Osteoblast (primary cell): Measurements from ENCODE around the gene COQ5. TPM values are rescaled to one million over a fixed set of nuclear protein-coding genes. Genes with fewer than 3 reads are reported as not detected.
A peak's percentile ranks its signal among the peaks of the same experiment; 100 is the strongest.

Experiments used
- DNase-seq: peaks from one replicate; pipeline ENCODE4 v3.0.0; 2011; ENCODE audit warnings: low spot score, mixed read lengths; ENCODE audit not compliant: insufficient read length; ENCODE audit errors: missing footprints
- H2AFZ ChIP-seq: 2 replicates; pipeline ENCODE4 v1.6.0; 2011; ENCODE audit warnings: mild to moderate bottlenecking, low read length
- H3K27ac ChIP-seq: 2 replicates; pipeline ENCODE4 v1.5.1; 2011; ENCODE audit warnings: mild to moderate bottlenecking, low read depth, low read length, moderate library complexity
- H3K27me3 ChIP-seq: 2 replicates; pipeline ENCODE4 v1.6.0; 2012; ENCODE audit warnings: mild to moderate bottlenecking, control low read depth, inconsistent platforms, low read length, moderate library complexity; ENCODE audit not compliant: insufficient read depth
- H3K36me3 ChIP-seq: 2 replicates; pipeline ENCODE4 v1.5.1; 2011; ENCODE audit warnings: mild to moderate bottlenecking, low read length, control low read depth, moderate library complexity; ENCODE audit not compliant: insufficient read depth
- H3K4me1 ChIP-seq: 2 replicates; pipeline ENCODE4 v1.5.1; 2011; ENCODE audit warnings: mild to moderate bottlenecking, low read length, control low read depth, moderate library complexity; ENCODE audit not compliant: insufficient read depth
- H3K4me2 ChIP-seq: 2 replicates; pipeline ENCODE4 v1.6.0; 2011; ENCODE audit warnings: mild to moderate bottlenecking, low read length; ENCODE audit not compliant: insufficient read depth
- H3K4me3 ChIP-seq: fragments of 200-600 bp; sonication (generic); 3 replicates; pipeline ENCODE4 v1.5.1; 2012; ENCODE audit warnings: mild to moderate bottlenecking, low read length, inconsistent platforms; ENCODE audit not compliant: insufficient read depth
- H3K79me2 ChIP-seq: 2 replicates; pipeline ENCODE4 v1.6.0; 2012; ENCODE audit warnings: mild to moderate bottlenecking, low read length, control low read depth, inconsistent platforms; ENCODE audit not compliant: insufficient read depth
- H3K9me3 ChIP-seq: 2 replicates; pipeline ENCODE4 v1.5.1; 2011; ENCODE audit warnings: low read depth, low read length, control low read depth
- H4K20me1 ChIP-seq: 2 replicates; pipeline ENCODE4 v1.6.0; 2012; ENCODE audit warnings: mild to moderate bottlenecking, low read length, control low read depth; ENCODE audit not compliant: insufficient read depth
- CTCF ChIP-seq: IDR thresholded peaks from 2 replicates; pipeline ENCODE4 v1.5.1; 2011; ENCODE audit warnings: mild to moderate bottlenecking, low read depth, low read length, moderate library complexity; ENCODE audit errors: extremely low read depth
- total RNA-seq: library from RNA; depleted of rRNA; stranded (reverse); fragments of >200 nt; gene quantifications from 2 replicates; pipeline ENCODE4 v1.2.3, GENCODE V29; 2012

COQ5 gene
- total RNA-seq, 1 donor, result 15.2 TPM

GRCh38 chr12:120495731-120496412 is 33.1 kb downstream of the COQ5 start, which contains the start of gene DYNLL1:
DYNLL1 (plus strand) TSS chr12:120496113; CDS start chr12:120496422, 309 bp downstream.
- Histone ChIP-seq H3K4me3 (peak within 1 kb of the TSS; percentile 91), H3K4me1 (peaks cover 20% of the 10 kb centered on the region), H3K27ac (peak within 1 kb of the TSS; percentile 68), H3K36me3 (peaks cover 22% of the 10 kb centered on the region), H3K9me3 (no peaks in the 10 kb centered on the region), H3K79me2 (peaks cover 40% of the 10 kb centered on the region), H4K20me1 (peaks cover 19% of the 10 kb centered on the region), H3K27me3 (no peaks in the 10 kb centered on the region), H3K4me2 (peak within 1 kb of the TSS; percentile 94), H2AFZ (peak within 1 kb of the TSS; percentile 79)
- peak; percentile 98 for DNase-seq
- TF ChIP-seq CTCF, result no peak

GRCh38 chr12:120495186-120495730 is 33.7 kb downstream of the COQ5 start:
- Histone ChIP-seq H3K79me2 (peaks cover 40% of the 10 kb centered on the region), H3K4me3 (peak overlapping the region; percentile 91), H3K4me2 (peak overlapping the region; percentile 94), H3K27me3 (no peaks in the 10 kb centered on the region), H3K27ac (peak overlapping the region; percentile 55), H4K20me1 (peaks cover 19% of the 10 kb centered on the region), H3K9me3 (no peaks in the 10 kb centered on the region), H3K4me1 (peaks cover 20% of the 10 kb centered on the region), H2AFZ (peak overlapping the region; percentile 79), H3K36me3 (peaks cover 22% of the 10 kb centered on the region)
- peak; percentile 67 for DNase-seq
- no peak for TF ChIP-seq CTCF

GRCh38 chr12:120490833-120491512 is 38.0 kb downstream of the COQ5 start:
- peak; percentile 56 for DNase-seq
- H3K27ac ChIP-seq, result no peak overlapping the region
- TF ChIP-seq CTCF, result no peak

GRCh38 chr12:120490325-120490724 is 38.6 kb downstream of the COQ5 start:
- Histone ChIP-seq H2AFZ (no peak overlapping the region), H3K27me3 (no peaks in the 10 kb centered on the region), H3K4me3 (no peak overlapping the region), H3K27ac (no peak overlapping the region), H3K36me3 (peaks cover 5% of the 10 kb centered on the region), H3K9me3 (no peaks in the 10 kb centered on the region), H4K20me1 (peaks cover 6% of the 10 kb centered on the region), H3K79me2 (peaks cover 8% of the 10 kb centered on the region), H3K4me1 (peaks cover 8% of the 10 kb centered on the region), H3K4me2 (no peak overlapping the region)
- no peak for DNase-seq
- TF ChIP-seq CTCF, result no peak

More at GRCh38 chr12:120490833-120491512, 38.0 kb downstream of the COQ5 start:
- Histone ChIP-seq H3K79me2 (peaks cover 13% of the 10 kb centered on the region), H3K36me3 (peaks cover 5% of the 10 kb centered on the region), H3K27me3 (no peaks in the 10 kb centered on the region), H3K4me3 (no peak overlapping the region), H3K4me2 (no peak overlapping the region), H2AFZ (no peak overlapping the region), H3K4me1 (peaks cover 9% of the 10 kb centered on the region), H4K20me1 (peaks cover 6% of the 10 kb centered on the region), H3K9me3 (no peaks in the 10 kb centered on the region)
